Choroid plexus epithelial cell (primary cell): Measurements from ENCODE around the gene KIRREL2.

Source experiments
- DNase-seq: peaks from one replicate; pipeline ENCODE4 v3.0.0-alpha.2; 2010; ENCODE audit warnings: low read depth
- H3K4me3 ChIP-seq: 2 replicates; pipeline ENCODE4 v1.5.1; 2011; ENCODE audit warnings: low read depth, mild to moderate bottlenecking, control low read depth, low read length, moderate library complexity
- TF ChIP-seq, protein P1 (sequence below): conservative IDR thresholded peaks from 2 replicates; pipeline ENCODE4 v1.5.1; 2011; ENCODE audit warnings: low read depth, mild to moderate bottlenecking, control low read depth, inconsistent platforms, low read length, moderate library complexity

KIRREL2 gene

DNA sequence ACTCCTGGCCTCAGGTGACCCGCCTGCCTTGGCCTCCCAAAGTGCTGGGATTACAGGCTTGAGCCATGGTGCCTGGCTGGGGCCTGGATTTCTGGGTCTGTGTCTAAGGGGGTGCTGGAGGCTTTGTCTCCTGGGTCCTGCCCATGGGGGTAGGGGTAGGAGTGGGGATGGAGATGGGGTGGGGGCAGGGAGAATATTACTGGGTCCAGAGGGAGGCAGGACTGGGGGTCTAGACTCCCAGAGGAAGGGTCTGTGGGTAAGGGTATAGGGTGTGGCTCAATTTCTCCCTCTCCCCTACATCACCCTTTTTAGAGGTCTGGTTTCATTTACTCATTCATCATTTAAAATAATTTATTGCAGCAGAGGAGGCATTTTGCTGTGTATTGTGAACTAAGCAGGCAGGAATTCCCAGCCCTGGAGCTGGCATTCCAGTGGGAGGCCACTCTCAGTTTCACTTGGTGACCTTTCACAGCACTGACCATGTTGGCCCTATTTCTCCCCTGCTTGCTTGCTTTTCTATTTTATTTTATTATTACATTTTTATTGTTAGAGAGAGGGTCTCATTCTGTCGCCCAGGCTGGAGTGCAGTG lies 44.4 kb downstream of the KIRREL2 start:
- H3K4me3 ChIP-seq = peak overlapping the region; percentile 76
- TF ChIP-seq, protein P1, sequence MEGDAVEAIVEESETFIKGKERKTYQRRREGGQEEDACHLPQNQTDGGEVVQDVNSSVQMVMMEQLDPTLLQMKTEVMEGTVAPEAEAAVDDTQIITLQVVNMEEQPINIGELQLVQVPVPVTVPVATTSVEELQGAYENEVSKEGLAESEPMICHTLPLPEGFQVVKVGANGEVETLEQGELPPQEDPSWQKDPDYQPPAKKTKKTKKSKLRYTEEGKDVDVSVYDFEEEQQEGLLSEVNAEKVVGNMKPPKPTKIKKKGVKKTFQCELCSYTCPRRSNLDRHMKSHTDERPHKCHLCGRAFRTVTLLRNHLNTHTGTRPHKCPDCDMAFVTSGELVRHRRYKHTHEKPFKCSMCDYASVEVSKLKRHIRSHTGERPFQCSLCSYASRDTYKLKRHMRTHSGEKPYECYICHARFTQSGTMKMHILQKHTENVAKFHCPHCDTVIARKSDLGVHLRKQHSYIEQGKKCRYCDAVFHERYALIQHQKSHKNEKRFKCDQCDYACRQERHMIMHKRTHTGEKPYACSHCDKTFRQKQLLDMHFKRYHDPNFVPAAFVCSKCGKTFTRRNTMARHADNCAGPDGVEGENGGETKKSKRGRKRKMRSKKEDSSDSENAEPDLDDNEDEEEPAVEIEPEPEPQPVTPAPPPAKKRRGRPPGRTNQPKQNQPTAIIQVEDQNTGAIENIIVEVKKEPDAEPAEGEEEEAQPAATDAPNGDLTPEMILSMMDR = no peak
- DNase-seq = peak; percentile 37

- H3K4me3 ChIP-seq = peak within 1 kb of the TSS; percentile 48
- TF ChIP-seq, protein P1 = no peak
- no peak for DNase-seq
Observed at GRCh38 chr19:35901854-35902661, 45.3 kb downstream of the KIRREL2 start, which contains the start of gene HCST. Gene HCST, plus strand, starts transcription at chr19:35902529. Its CDS starts 65 bp downstream, at chr19:35902594.

- TF ChIP-seq, protein P1 = no peak
- no peak for DNase-seq
- H3K4me3 ChIP-seq = peak overlapping the region; percentile 48
Observed at GRCh38 chr19:35902870-35903475, 46.3 kb downstream of the KIRREL2 start.

DNA sequence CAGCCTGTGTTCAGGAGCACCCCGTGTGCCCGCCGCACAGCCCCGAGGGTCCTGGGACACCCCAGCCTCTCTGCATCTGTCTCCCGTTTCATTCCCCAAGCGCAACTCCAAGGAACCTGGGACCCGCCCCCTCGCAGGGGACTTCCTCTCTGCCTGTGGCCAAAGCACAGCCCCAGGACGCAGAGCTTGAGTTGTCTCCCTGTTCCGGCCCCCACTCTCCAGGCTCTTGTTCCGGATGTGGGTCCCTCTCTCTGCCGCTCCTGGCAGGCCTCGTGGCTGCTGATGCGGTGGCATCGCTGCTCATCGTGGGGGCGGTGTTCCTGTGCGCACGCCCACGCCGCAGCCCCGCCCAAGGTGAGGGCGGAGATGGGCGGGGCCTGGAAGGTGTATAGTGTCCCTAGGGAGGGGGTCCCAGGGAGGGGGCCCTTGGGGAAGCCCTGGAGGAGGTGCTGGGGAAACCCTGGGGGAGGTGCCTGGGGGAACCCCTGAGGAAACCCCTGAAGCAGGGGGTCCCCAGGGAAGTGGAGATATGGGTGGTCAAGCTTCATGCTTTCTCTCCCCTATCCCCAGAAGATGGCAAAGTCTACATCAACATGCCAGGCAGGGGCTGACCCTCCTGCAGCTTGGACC lies 47.0 kb downstream of the KIRREL2 start:
- H3K4me3 ChIP-seq = peak overlapping the region; percentile 48
- TF ChIP-seq, protein P1 = no peak
- peak; percentile 62 for DNase-seq

DNA sequence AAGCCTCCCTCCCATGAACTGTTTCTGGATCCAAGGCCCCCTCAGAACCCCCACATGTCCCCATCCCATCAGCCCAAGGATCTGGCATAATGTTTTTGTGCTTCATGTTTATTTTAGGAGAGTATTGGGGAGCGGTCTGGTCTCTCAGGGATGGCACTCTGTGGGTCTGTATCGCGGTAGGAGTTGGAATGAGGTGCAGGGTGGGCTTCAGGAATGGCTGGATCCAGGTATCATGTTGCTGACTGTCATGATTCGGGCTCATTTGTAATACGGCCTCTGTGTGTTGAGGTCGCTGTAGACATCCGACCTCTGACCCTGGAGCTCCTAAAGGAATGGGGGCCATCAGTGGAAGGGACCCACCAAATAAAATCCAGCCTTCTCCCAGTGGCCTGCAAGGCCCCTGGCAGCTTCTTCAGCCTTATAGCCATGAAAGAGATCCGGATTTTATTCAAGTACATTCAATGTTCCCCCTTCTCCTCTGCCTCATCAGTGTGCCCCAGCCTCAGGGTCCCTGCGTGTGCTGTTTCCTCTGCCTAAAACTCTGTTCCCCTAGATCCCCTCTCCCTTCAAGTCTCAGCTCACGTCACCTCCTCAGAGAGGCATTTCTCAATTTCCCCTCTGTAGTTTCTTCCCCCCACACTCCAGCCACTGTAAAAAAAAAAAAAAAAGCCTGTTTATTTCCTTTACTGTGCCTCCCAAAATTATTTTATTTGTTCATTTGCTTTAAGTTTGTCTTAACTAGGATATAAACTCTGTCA lies 47.8 kb downstream of the KIRREL2 start:
- TF ChIP-seq, protein P1 = no peak
- DNase-seq = no peak
- no peak overlapping the region for H3K4me3 ChIP-seq

DNA sequence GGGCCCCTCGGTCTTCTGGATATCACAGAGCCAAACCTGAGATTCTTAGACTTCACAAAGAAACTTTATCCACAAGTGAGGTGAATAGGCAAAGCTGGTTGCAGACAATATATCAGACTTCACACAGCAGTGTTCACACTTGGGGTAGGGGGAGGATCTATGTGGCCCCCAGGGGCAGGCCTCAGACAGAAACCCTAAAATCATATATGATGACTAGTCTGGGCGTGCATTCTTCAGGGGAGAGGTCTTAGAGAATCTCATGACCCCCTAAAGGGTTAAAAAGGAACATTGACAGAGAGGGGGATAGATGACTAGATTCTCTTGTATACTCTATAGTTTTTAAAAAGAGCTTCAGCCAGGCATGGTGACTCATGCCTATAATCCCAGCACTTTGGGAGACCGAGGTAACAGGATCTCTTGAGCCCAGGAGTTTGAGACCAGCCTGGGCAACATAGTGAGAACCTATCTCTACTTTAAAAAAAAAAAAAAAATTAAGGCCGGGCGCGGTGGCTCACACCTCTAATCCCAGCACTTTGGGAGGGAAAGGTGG lies 48.5 kb downstream of the KIRREL2 start:
- TF ChIP-seq, protein P1 = no peak
- no peak overlapping the region for H3K4me3 ChIP-seq
- DNase-seq = peak; percentile 6
